Fibroblast of gingiva (primary cell): ENCODE measurements around the gene NPTX1.

Source experiments
- DNase-seq: peaks from one replicate; pipeline ENCODE4 v3.0.0-alpha.2; 2011; ENCODE audit warnings: low read depth

The NPTX1 gene

GRCh38 chr17:80443916-80444643 lies 32.3 kb downstream of the NPTX1 start:
- no peak for DNase-seq

GRCh38 chr17:80443498-80443897 lies 32.9 kb downstream of the NPTX1 start:
- no peak for DNase-seq

GRCh38 chr17:80442764-80443163 lies 33.6 kb downstream of the NPTX1 start:
- DNase-seq, result no peak

- DNase-seq, result no peak
These were observed 34.1 kb downstream of the NPTX1 start for GRCh38 chr17:80442323-80442659.

GRCh38 chr17:80441598-80442322 lies 34.6 kb downstream of the NPTX1 start:
- no peak for DNase-seq

- no peak for DNase-seq
These were observed 35.3 kb downstream of the NPTX1 start for GRCh38 chr17:80441133-80441578.

GRCh38 chr17:80439499-80439898 lies 36.9 kb downstream of the NPTX1 start:
- DNase-seq, result no peak

- DNase-seq, result no peak
These were observed 37.6 kb downstream of the NPTX1 start for GRCh38 chr17:80438806-80439205.

GRCh38 chr17:80437532-80437931 lies 38.9 kb downstream of the NPTX1 start:
- no peak for DNase-seq

- no peak for DNase-seq
These were observed 42.3 kb downstream of the NPTX1 start for GRCh38 chr17:80433916-80434666.

GRCh38 chr17:80432961-80433550 lies 43.4 kb downstream of the NPTX1 start:
- DNase-seq, result no peak

- no peak for DNase-seq
These were observed 44.0 kb downstream of the NPTX1 start for GRCh38 chr17:80432350-80432955.

GRCh38 chr17:80431246-80432195 lies 44.9 kb downstream of the NPTX1 start:
- DNase-seq, result no peak

GRCh38 chr17:80430446-80431245 lies 45.8 kb downstream of the NPTX1 start:
- DNase-seq, result no peak

- DNase-seq, result no peak
These were observed 46.8 kb downstream of the NPTX1 start for GRCh38 chr17:80429356-80430275.

GRCh38 chr17:80428796-80429195 lies 47.6 kb downstream of the NPTX1 start:
- DNase-seq, result no peak

GRCh38 chr17:80428363-80428762 lies 48.0 kb downstream of the NPTX1 start:
- no peak for DNase-seq

- no peak for DNase-seq
These were observed 48.8 kb downstream of the NPTX1 start for GRCh38 chr17:80427366-80428282.
